Loucy (cell line): ENCODE measurements around the gene PRG2.

Experiments
- H2AFZ ChIP-seq: fragments of 200-600 bp; sonication (generic); 2 replicates; pipeline ENCODE4 v1.6.0; 2016; ENCODE audit warnings: antibody characterized with exemption, mild to moderate bottlenecking, low read length, moderate library complexity
- H3F3A ChIP-seq: fragments of 200-600 bp; 2 replicates; pipeline ENCODE4 v1.6.0; 2016; ENCODE audit warnings: antibody characterized with exemption, low read depth, mild to moderate bottlenecking
- H3K27me3 ChIP-seq: fragments of 200-600 bp; sonication (generic); 2 replicates; pipeline ENCODE4 v1.6.1; 2014; ENCODE audit warnings: low read length, mild to moderate bottlenecking; ENCODE audit not compliant: insufficient read depth, poor library complexity, severe bottlenecking
- H3K36me3 ChIP-seq: fragments of 200-600 bp; sonication (generic); 2 replicates; pipeline ENCODE4 v1.6.1; 2016; ENCODE audit warnings: low read length; ENCODE audit not compliant: insufficient read depth
- H3K4me1 ChIP-seq: fragments of 200-600 bp; sonication (generic); 2 replicates; pipeline ENCODE4 v1.5.1; 2014; ENCODE audit warnings: low read length, mild to moderate bottlenecking; ENCODE audit not compliant: insufficient read depth, poor library complexity, severe bottlenecking
- H3K4me2 ChIP-seq: fragments of 200-600 bp; sonication (generic); 2 replicates; pipeline ENCODE4 v1.6.0; 2014; ENCODE audit warnings: antibody characterized with exemption, low read length, low read depth, mild to moderate bottlenecking; ENCODE audit not compliant: poor library complexity, severe bottlenecking
- H3K4me3 ChIP-seq: fragments of 200-600 bp; sonication (generic); 2 replicates; pipeline ENCODE4 v1.5.1; 2014; ENCODE audit warnings: low read length, mild to moderate bottlenecking, mixed read lengths; ENCODE audit not compliant: poor library complexity, severe bottlenecking
- H3K79me2 ChIP-seq: fragments of 200-600 bp; sonication (generic); 2 replicates; pipeline ENCODE4 v1.6.1; 2014; ENCODE audit warnings: low read length; ENCODE audit not compliant: insufficient read depth
- H3K9ac ChIP-seq: fragments of 200-600 bp; sonication (generic); 2 replicates; pipeline ENCODE4 v1.6.0; 2014; ENCODE audit warnings: mild to moderate bottlenecking, low read depth, low read length, moderate library complexity; ENCODE audit not compliant: poor library complexity, severe bottlenecking
- H3K9me2 ChIP-seq: fragments of 200-600 bp; sonication (generic); replicated peaks from 2 replicates; pipeline ENCODE4 v1.6.1; 2016; ENCODE audit warnings: low read depth, low read length, mixed read lengths
- H3K9me3 ChIP-seq: fragments of 200-600 bp; sonication (generic); 2 replicates; pipeline ENCODE4 v1.6.1; 2014; ENCODE audit warnings: mild to moderate bottlenecking, antibody characterized with exemption, low read length, low read depth; ENCODE audit not compliant: insufficient read depth
- H4K20me1 ChIP-seq: fragments of 200-600 bp; sonication (generic); 2 replicates; pipeline ENCODE4 v1.6.0; 2014; ENCODE audit warnings: antibody characterized with exemption, low read length, mild to moderate bottlenecking; ENCODE audit not compliant: insufficient read depth, poor library complexity, severe bottlenecking
- CTCF ChIP-seq: fragments of 200-600 bp; sonication (generic); conservative IDR thresholded peaks from 2 replicates; pipeline ENCODE4 v1.5.1; 2014; ENCODE audit warnings: mild to moderate bottlenecking, antibody characterized with exemption, low read length
- EZH2phosphoT487 ChIP-seq: fragments of 200-600 bp; IDR thresholded peaks from 2 replicates; pipeline ENCODE4 v1.6.1; 2018; ENCODE audit warnings: antibody characterized with exemption, mild to moderate bottlenecking, moderate library complexity, borderline replicate concordance

Gene PRG2

GRCh38 chr11:57421066-57421465, 30.6 kb upstream of the PRG2 start:
- Histone ChIP-seq H4K20me1 (peaks cover 79% of the 10 kb centered on the region), H3K36me3 (peaks cover 75% of the 10 kb centered on the region), H3K4me2 (peak overlapping the region; percentile 96), H3K9ac (no peak overlapping the region), H3K27me3 (no peaks in the 10 kb centered on the region), H3F3A (peaks cover 10% of the 10 kb centered on the region), H3K4me1 (peaks cover 54% of the 10 kb centered on the region), H2AFZ (no peak overlapping the region), H3K4me3 (peak overlapping the region; percentile 58), H3K9me2 (no peaks in the 10 kb centered on the region), H3K79me2 (peaks cover 92% of the 10 kb centered on the region), H3K9me3 (no peaks in the 10 kb centered on the region)
- TF ChIP-seq CTCF (no peak), EZH2phosphoT487 (no peak)

- no peak overlapping the region for H3K4me3 ChIP-seq
- H2AFZ ChIP-seq: no peak overlapping the region
- peaks cover 45% of the 10 kb centered on the region for H3K4me1 ChIP-seq
- TF ChIP-seq EZH2phosphoT487: no peak
- no peak for TF ChIP-seq CTCF
- peaks cover 96% of the 10 kb centered on the region for H3K79me2 ChIP-seq
- peaks cover 83% of the 10 kb centered on the region for H4K20me1 ChIP-seq
- H3F3A ChIP-seq: peaks cover under 1% of the 10 kb centered on the region; the same call in 1 of the 2 replicates
- H3K36me3 ChIP-seq: peaks cover 87% of the 10 kb centered on the region
- H3K9me3 ChIP-seq: no peaks in the 10 kb centered on the region
- no peaks in the 10 kb centered on the region for H3K9me2 ChIP-seq
- no peaks in the 10 kb centered on the region for H3K27me3 ChIP-seq
- no peak overlapping the region for H3K9ac ChIP-seq
- no peak overlapping the region for H3K4me2 ChIP-seq
Observed at GRCh38 chr11:57419146-57419545, 28.7 kb upstream of the PRG2 start.

- Histone ChIP-seq H3K79me2 (peaks cover 95% of the 10 kb centered on the region), H3K27me3 (no peaks in the 10 kb centered on the region), H3K9ac (no peak overlapping the region), H3K9me2 (no peaks in the 10 kb centered on the region), H3K4me2 (peak overlapping the region; percentile 6), H3K4me1 (peaks cover 41% of the 10 kb centered on the region), H3K36me3 (peaks cover 89% of the 10 kb centered on the region), H4K20me1 (peaks cover 81% of the 10 kb centered on the region), H3F3A (no peaks in the 10 kb centered on the region), H3K9me3 (no peaks in the 10 kb centered on the region), H2AFZ (no peak overlapping the region), H3K4me3 (no peak overlapping the region)
- TF ChIP-seq CTCF (no peak), EZH2phosphoT487 (no peak)
Observed at GRCh38 chr11:57418131-57418530, 27.7 kb upstream of the PRG2 start.
